Loucy (cell line): ENCODE results near the gene ARHGAP10.

Experiments used
- CTCF ChIP-seq: fragments of 200-600 bp; sonication (generic); conservative IDR thresholded peaks from 2 replicates; pipeline ENCODE4 v1.5.1; 2014; ENCODE audit warnings: mild to moderate bottlenecking, antibody characterized with exemption, low read length
- EZH2phosphoT487 ChIP-seq: fragments of 200-600 bp; IDR thresholded peaks from 2 replicates; pipeline ENCODE4 v1.6.1; 2018; ENCODE audit warnings: antibody characterized with exemption, mild to moderate bottlenecking, moderate library complexity, borderline replicate concordance

DNA sequence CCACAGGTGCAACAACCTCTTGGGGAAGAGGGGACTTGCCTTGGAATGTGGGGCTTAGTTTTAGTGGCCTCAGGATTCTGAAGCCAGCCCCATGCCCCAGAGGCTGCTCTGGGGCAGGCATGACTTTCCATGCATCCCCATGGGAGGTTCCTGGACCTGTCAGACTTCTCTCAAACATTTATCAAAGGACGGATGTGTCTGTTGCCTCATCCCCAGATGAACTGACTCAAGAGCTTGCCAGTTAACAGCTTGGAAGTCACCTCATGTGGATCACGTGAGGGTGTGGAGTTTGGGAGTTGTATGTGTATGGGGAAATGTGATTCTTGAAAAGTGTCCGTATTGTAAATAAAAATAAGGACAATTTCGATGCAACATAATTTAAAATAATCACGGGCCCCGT, 341.5 kb downstream of the ARHGAP10 start:
- TF ChIP-seq CTCF (no peak), EZH2phosphoT487 (no peak)
